ENCODE measurements around the gene ACTG1.

ACTG1 gene

DNA sequence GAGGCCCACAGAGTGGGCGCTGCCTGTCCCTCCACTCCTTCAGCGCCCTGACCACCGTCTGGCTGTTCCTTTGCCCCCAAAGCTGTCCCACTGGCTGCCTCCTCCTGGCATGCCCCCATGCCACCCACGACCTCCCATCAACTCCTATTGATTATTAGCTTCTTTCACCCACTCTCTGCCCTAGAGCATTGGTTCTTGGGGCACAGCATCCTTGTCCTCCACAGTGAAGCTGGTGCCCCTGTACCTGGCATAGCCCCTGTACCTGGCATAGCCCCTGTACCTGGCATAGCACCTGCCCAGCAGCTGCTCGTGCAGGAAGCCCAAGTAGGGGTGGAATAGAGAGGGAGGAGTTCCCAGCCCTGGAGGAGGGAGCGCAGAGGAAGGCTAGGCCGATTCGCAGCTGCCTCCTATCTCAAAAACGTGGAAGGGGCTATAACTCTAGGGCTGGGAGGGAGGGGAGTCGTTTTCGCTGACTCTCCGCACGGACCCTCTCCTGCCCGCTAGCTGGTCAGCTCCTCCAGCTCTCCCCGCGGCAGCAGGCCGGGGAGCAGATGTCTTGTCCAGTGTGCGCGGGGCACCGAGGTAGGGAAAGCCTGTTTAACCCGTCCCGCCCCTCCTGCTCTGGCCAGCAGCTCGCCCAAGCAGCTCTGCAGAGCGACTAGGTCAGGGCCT lies 5.7 kb upstream of the ACTG1 start:
- in situ Hi-C loops (cut with HindIII; ENCODE audit: low sequenced_read_pairs): no loop called here

- in situ Hi-C loops (cut with HindIII; ENCODE audit: low sequenced_read_pairs): no loop called here
These were observed 4.9 kb upstream of the ACTG1 start for GRCh38 chr17:81517339-81518112.

GRCh38 chr17:81517009-81517338 lies 4.4 kb upstream of the ACTG1 start:
- in situ Hi-C loops (cut with HindIII; ENCODE audit: low sequenced_read_pairs): no loop called here

DNA sequence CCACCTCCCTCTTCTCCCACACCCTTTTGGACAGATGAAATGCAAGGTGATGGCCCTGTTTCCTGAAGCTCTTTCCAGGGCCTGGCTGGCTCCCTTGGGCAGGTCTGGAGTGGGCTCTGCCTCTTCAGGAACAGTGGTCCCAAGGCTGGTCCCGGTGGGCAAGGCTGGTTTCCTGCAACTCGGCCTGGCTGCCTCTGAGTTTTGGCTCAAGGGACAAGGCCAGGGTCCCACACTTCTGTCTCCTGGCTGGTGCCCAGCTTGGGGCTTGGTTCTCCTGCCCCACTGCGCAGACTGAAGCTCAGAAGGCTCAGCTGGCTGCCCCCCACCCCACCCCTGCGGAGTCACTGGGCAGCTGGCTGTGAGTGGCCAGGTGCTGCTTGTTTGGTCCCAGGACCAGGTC lies 3.8 kb upstream of the ACTG1 start:
- in situ Hi-C loops (cut with HindIII; ENCODE audit: low sequenced_read_pairs): no loop called here

- in situ Hi-C loops (cut with HindIII; ENCODE audit: low sequenced_read_pairs): no loop called here
These were observed 3.0 kb upstream of the ACTG1 start for GRCh38 chr17:81515530-81516041.

- in situ Hi-C loops (cut with HindIII; ENCODE audit: low sequenced_read_pairs): no loop called here
These were observed 2.3 kb upstream of the ACTG1 start for GRCh38 chr17:81514739-81515529.

GRCh38 chr17:81514489-81514738 lies 1.8 kb upstream of the ACTG1 start:
- in situ Hi-C loops (cut with HindIII; ENCODE audit: low sequenced_read_pairs): no loop called here

GRCh38 chr17:81513753-81514488 lies 1.3 kb upstream of the ACTG1 start:
- in situ Hi-C loops (cut with HindIII; ENCODE audit: low sequenced_read_pairs): no loop called here

DNA sequence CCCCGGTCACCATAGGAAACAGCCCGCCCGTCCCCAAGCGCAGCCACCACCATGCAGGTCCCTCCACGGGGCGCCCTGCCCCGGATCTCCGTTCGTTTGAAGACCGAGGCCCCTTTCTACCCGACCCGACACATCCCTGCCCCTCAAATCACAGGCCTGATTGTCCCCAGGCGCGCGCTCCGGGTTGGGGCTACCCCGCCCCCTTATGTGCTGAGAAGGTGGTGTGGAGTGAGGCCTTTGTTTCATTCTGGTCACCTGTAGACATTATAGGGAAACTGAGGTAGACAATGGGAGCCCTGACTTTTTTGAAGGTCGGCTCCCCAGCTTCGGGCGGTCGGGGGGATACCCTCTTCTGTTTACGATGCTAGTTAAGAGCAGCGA lies 763 bp upstream of the ACTG1 start:
- in situ Hi-C loops (cut with HindIII; ENCODE audit: low sequenced_read_pairs): no loop called here

GRCh38 chr17:81511804-81512561 lies 616 bp downstream of the ACTG1 start:
- in situ Hi-C loops (cut with HindIII; ENCODE audit: low sequenced_read_pairs): no loop called here

GRCh38 chr17:81511554-81511803 lies 1.1 kb downstream of the ACTG1 start:
- in situ Hi-C loops (cut with HindIII; ENCODE audit: low sequenced_read_pairs): no loop called here

- in situ Hi-C loops (cut with HindIII; ENCODE audit: low sequenced_read_pairs): no loop called here
These were observed 1.6 kb downstream of the ACTG1 start for GRCh38 chr17:81510785-81511553.

GRCh38 chr17:81509972-81510784 lies 2.4 kb downstream of the ACTG1 start:
- in situ Hi-C loops (cut with HindIII; ENCODE audit: low sequenced_read_pairs): no loop called here

- in situ Hi-C loops (cut with HindIII; ENCODE audit: low sequenced_read_pairs): no loop called here
These were observed 3.2 kb downstream of the ACTG1 start for GRCh38 chr17:81509207-81509971.

GRCh38 chr17:81508639-81509206 lies 3.9 kb downstream of the ACTG1 start:
- in situ Hi-C loops (cut with HindIII; ENCODE audit: low sequenced_read_pairs): no loop called here

GRCh38 chr17:81503619-81504018 lies 9.0 kb downstream of the ACTG1 start:
- in situ Hi-C loops (cut with HindIII; ENCODE audit: low sequenced_read_pairs): no loop called here

DNA sequence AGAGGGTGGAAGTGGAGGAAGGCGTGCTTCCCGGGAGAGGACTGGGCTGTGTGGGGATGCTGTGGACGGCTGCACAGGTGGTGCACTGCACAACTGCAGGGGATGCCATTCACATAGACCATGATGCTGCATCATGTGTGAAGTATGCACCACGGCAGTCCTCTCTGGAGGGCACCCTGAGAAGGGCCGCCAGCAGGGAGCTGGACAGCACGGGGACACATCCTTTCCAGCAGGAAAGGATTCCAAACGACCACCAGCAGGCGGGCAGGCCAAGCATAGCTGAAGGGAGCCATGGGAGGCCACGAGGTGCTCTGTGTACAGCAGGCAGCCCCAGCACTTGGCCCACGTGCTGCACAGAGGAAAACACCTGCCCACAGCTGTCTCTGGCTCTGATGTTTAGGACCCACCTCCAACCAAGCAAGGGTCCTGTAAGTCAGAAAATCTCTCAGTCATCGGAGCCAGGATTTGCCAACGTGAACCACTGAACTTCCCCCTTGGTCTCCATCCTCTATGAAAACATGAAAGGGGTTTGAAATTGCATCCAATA lies 10.1 kb downstream of the ACTG1 start:
- in situ Hi-C loops (cut with HindIII; ENCODE audit: low sequenced_read_pairs): no loop called here

DNA sequence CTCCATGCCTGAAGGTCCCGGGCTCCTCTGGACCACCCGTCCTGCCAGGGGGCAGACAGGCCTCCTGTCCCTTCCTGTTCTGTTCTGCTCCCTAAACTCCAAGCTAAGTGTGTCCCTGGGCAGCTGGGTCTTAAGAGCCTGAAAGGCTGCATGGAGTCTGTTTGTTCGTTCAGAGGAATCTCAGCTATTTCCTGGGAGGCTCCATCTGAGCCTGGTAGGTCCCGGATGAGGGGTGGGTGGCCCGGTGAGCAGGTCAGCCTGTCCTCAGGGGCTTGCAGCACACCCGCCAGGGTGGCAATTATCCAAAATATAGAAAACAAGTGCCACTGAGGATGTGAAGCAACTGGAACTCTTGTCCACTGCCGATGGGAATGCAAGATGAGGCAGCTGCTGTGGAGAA lies 12.6 kb downstream of the ACTG1 start:
- in situ Hi-C loops (cut with HindIII; ENCODE audit: low sequenced_read_pairs): no loop called here
